Nephron progenitor cell (in vitro differentiated cells): ENCODE measurements around the gene ITGB3.

Source experiments
- DNase-seq: peaks from one replicate; pipeline ENCODE4 v3.0.0; 2021
- H3K27ac Mint-ChIP-seq: 2 replicates; pipeline ENCODE4 v1.8.0; 2021; ENCODE audit warnings: mild to moderate bottlenecking, moderate library complexity, mixed read lengths
- H3K27me3 Mint-ChIP-seq: 2 replicates; pipeline ENCODE4 v1.8.0; 2021; ENCODE audit warnings: mild to moderate bottlenecking, low read depth, mixed read lengths; ENCODE audit not compliant: poor library complexity
- H3K36me3 Mint-ChIP-seq: 2 replicates; pipeline ENCODE4 v1.8.0; 2021; ENCODE audit warnings: low read depth, mixed read lengths
- H3K4me1 Mint-ChIP-seq: 2 replicates; pipeline ENCODE4 v1.8.0; 2021; ENCODE audit warnings: mixed read lengths
- H3K4me3 Mint-ChIP-seq: 2 replicates; pipeline ENCODE4 v1.8.0; 2021; ENCODE audit warnings: mild to moderate bottlenecking, moderate library complexity, mixed read lengths
- H3K9me3 Mint-ChIP-seq: 2 replicates; pipeline ENCODE4 v1.8.0; 2021; ENCODE audit warnings: mild to moderate bottlenecking, moderate library complexity, mixed read lengths
- TF ChIP-seq, protein P1 (sequence below): fragments of 200-600 bp; sonication (generic); IDR thresholded peaks from 2 replicates; pipeline ENCODE4 v1.5.0; 2021; ENCODE audit warnings: antibody characterized with exemption

The ITGB3 gene

DNA sequence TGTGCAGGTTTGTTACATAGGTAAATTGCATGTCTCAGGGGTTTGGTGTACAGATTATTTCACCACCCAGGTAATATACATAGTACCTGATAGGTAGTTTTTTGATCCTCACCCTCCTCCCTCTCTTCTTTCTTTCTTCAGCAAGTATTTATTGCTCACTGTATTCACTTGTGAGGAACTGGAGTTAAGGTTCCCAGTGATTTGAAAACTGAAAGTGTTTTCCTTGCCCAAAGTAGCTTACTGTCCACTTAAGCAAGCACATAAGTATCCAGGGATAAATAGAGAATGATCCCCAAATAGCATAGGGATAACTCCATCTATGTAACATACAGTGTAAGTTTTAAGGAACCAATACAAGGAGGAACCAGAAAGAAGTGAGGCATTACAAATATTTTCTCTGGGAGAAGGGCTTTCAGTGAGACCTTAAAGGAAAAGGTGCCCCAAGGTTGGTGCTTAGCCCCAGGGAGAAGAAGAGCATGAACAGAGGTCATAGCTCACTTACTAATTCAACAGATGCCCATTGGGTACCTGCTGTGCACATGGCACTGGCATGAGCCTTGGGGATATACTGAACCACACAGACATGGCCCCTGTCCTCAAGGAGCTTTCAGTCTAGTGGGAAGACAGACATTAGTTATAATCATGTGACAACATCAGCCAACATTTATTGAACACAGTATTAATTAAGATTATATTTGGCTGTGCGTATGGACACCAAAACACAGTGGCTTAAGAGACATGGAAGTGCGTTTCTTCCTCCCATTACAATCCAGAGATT lies 27.5 kb upstream of the ITGB3 start:
- H3K4me1 Mint-ChIP-seq, result peaks cover 38% of the 10 kb centered on the region
- H3K27me3 Mint-ChIP-seq, result peaks cover 6% of the 10 kb centered on the region
- H3K27ac Mint-ChIP-seq, result no peak overlapping the region
- no peak overlapping the region for H3K4me3 Mint-ChIP-seq
- TF ChIP-seq, protein P1, sequence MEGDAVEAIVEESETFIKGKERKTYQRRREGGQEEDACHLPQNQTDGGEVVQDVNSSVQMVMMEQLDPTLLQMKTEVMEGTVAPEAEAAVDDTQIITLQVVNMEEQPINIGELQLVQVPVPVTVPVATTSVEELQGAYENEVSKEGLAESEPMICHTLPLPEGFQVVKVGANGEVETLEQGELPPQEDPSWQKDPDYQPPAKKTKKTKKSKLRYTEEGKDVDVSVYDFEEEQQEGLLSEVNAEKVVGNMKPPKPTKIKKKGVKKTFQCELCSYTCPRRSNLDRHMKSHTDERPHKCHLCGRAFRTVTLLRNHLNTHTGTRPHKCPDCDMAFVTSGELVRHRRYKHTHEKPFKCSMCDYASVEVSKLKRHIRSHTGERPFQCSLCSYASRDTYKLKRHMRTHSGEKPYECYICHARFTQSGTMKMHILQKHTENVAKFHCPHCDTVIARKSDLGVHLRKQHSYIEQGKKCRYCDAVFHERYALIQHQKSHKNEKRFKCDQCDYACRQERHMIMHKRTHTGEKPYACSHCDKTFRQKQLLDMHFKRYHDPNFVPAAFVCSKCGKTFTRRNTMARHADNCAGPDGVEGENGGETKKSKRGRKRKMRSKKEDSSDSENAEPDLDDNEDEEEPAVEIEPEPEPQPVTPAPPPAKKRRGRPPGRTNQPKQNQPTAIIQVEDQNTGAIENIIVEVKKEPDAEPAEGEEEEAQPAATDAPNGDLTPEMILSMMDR, result no peak
- peaks cover 17% of the 10 kb centered on the region for H3K36me3 Mint-ChIP-seq
- no peak for DNase-seq
- peaks cover 36% of the 10 kb centered on the region for H3K9me3 Mint-ChIP-seq

DNA sequence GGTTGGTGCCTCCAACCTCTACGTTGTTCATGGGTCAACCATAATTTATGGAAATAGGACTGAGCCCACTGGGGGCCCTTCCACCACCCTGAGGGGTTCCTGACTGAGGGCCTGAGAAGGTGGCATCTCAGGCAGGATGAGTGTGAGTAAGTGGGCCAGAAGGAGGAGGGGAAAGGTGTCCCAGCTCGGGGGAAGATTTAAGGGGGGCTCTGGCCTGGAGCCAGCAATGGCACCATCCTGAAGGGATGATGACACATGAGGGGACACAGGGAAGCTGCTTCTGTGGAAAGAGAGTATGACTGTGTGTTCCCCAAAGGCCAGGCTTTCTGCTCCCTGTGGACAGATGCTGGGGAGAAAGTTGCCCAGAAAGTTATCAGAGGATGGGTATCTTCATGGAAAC lies 25.8 kb upstream of the ITGB3 start:
- peaks cover 17% of the 10 kb centered on the region for H3K36me3 Mint-ChIP-seq
- DNase-seq, result no peak
- peaks cover 27% of the 10 kb centered on the region for H3K9me3 Mint-ChIP-seq
- peaks cover 51% of the 10 kb centered on the region for H3K4me1 Mint-ChIP-seq
- no peak overlapping the region for H3K4me3 Mint-ChIP-seq
- TF ChIP-seq, protein P1, result no peak
- no peak overlapping the region for H3K27ac Mint-ChIP-seq
- H3K27me3 Mint-ChIP-seq, result peaks cover 6% of the 10 kb centered on the region

DNA sequence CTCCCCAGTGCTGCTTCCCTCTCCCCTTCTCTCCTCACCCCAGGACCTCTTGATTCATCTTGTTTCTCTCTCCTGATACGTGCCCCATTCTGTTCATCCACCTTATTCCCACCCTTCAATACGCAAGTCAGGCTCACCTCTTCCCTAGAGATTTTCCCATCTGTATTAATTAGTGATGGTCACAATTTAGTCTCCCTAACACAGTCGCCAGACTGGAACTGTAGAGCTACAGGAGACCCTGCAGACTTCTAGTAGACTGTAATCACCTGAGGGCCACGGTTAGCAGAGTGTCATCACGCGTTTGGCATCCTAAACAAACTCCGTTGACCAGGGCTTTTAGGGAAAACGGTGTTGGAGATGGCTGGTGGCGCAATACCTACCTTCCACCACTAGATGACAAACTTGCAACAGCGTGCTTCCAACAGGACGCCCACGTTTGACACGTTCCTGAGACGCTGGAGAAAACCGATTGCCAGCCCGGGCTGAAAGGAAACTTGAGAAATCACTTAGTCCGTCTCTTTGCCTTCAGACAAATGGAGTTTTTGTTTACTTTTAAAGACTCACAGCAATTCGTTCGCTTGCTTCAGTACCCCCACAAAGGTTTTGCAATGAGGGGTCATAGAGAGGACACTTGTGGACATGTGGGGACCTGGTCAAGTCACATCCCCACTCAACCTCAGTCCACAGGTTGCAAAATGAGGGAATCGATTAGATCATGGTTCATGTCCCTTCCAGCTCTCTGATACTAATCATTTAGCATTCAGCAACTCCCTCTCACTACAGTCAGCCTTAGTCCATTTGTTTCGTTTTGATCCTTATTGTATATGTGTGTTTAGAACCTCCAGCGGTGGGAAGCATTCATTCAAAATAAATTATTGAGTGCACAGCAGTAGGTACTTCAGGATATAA lies 23.8 kb upstream of the ITGB3 start:
- no peaks in the 10 kb centered on the region for H3K36me3 Mint-ChIP-seq

GRCh38 chr17:47230864-47231263 lies 22.8 kb upstream of the ITGB3 start:
- no peak for DNase-seq
- H3K27me3 Mint-ChIP-seq, result peaks cover 6% of the 10 kb centered on the region

More for the DNA sequence above, 23.8 kb upstream of the ITGB3 start:
- peak overlapping the region; percentile 56 for H3K4me3 Mint-ChIP-seq
- peak; percentile 77 for DNase-seq
- TF ChIP-seq, protein P1, result peak; percentile 98
- H3K27me3 Mint-ChIP-seq, result peaks cover 6% of the 10 kb centered on the region
- peaks cover 12% of the 10 kb centered on the region for H3K9me3 Mint-ChIP-seq
- H3K4me1 Mint-ChIP-seq, result peaks cover 45% of the 10 kb centered on the region
- no peak overlapping the region for H3K27ac Mint-ChIP-seq

GRCh38 chr17:47231334-47231733 lies 22.3 kb upstream of the ITGB3 start:
- no peak for DNase-seq
- TF ChIP-seq, protein P1, result no peak
- Mint-ChIP-seq H3K9me3 (no peaks in the 10 kb centered on the region), H3K27me3 (peaks cover 6% of the 10 kb centered on the region), H3K4me3 (no peak overlapping the region), H3K27ac (no peak overlapping the region), H3K4me1 (peaks cover 40% of the 10 kb centered on the region), H3K36me3 (no peaks in the 10 kb centered on the region)

More at GRCh38 chr17:47230864-47231263, 22.8 kb upstream of the ITGB3 start:
- TF ChIP-seq, protein P1, result no peak
- H3K4me3 Mint-ChIP-seq, result no peak overlapping the region
- H3K36me3 Mint-ChIP-seq, result no peaks in the 10 kb centered on the region
- peaks cover 2% of the 10 kb centered on the region for H3K9me3 Mint-ChIP-seq
- H3K4me1 Mint-ChIP-seq, result peaks cover 35% of the 10 kb centered on the region
- no peak overlapping the region for H3K27ac Mint-ChIP-seq
